ENCODE data around the gene DEFB108B.
"Not testable (repeated sequence)": the region's sequence is repeated elsewhere in the genome, so short reads cannot be mapped to it uniquely, and the experiment has no call there.

DEFB108B gene

GRCh38 chr11:71821539-71821938 is 11.5 kb upstream of the DEFB108B start:
- not testable (repeated sequence) for DNase-seq

DNA sequence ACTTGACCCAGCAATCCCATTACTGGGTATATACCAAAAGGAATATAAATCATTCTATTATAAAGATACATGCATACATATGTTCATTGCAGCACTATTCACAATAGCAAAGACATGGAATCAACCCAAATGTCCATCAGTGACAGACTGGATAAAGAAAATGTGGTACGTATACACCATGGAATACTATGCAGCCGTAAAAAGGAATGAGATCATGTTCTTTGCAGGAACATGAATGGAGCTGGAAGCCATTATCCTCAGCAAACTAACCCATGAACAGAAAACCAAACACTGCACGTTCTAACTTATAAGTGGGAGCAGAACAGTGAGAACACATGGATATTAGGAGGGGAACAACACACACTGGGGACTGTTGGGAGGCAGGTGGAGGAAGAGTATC is 3.8 kb upstream of the DEFB108B start:
- DNase-seq: not testable (repeated sequence)

DNA sequence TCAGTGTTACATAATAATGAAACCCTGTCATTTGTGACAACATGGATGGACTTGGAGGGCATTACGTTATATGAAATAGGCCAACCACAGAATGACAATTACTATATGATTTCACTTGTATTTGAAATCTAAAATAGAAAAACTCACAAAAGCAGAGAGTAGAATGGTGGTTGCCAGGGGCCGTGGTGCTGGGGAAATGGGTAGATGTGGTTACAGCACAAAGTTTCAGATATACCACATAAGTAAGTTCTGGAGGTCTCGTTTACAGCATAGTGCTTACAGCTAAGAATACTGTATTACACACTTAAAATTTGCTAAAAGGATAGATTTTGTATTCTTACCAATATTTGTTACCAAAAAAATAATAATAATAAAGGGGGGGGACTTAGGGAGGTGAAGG is 3.3 kb upstream of the DEFB108B start:
- DNase-seq: not testable (repeated sequence)

- not testable (repeated sequence) for DNase-seq
These were observed 9.7 kb downstream of the DEFB108B start for GRCh38 chr11:71842720-71843119.

- DNase-seq: not testable (repeated sequence)
These were observed 10.4 kb downstream of the DEFB108B start for GRCh38 chr11:71843355-71843754.

DNA sequence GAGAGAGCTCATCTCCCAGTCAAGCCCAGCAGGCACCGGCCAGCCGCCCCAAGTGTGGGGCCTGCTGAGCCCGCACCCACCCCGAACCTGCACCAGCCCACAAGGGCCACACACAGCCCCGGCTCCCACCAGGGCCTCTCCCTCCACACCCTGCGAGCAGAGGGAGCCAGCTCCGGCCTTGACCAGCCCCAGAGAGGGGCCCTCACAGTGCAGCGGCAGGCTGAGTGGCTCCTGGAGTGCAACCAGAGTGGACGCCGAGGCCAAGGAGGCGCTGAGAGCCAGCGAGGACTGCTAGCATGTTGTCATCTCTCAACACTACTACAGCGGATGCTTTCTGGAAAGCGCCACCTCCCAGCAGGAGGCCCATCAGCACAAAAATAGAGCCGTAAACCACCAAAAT is 10.9 kb downstream of the DEFB108B start:
- DNase-seq: no peak

GRCh38 chr11:71853895-71854294 is 20.9 kb downstream of the DEFB108B start:
- not testable (repeated sequence) for DNase-seq

DNA sequence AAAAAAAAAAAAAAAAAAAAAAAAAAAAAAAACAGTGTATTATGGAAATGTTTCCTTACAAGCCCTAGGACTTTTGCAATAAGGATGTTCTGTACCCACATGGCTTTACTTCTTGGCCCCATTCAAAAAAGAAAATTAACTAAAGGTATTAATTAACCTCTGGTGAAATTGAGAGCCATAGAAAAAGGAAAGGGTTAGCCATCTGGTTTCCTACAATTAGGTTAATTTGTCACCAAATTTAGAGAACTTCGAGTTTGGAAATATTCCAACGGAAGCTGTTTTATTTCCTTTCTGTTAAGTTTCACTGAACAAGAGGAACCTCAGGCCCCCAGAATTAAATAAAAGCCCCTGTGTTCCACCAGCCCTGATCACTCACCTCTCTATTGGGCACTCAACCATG is 22.9 kb downstream of the DEFB108B start:
- not testable (repeated sequence) for DNase-seq

- not testable (repeated sequence) for DNase-seq
These were observed 27.8 kb downstream of the DEFB108B start for GRCh38 chr11:71860835-71861234.

GRCh38 chr11:71863978-71864627 is 31.1 kb downstream of the DEFB108B start:
- DNase-seq: peak; percentile 46

DNA sequence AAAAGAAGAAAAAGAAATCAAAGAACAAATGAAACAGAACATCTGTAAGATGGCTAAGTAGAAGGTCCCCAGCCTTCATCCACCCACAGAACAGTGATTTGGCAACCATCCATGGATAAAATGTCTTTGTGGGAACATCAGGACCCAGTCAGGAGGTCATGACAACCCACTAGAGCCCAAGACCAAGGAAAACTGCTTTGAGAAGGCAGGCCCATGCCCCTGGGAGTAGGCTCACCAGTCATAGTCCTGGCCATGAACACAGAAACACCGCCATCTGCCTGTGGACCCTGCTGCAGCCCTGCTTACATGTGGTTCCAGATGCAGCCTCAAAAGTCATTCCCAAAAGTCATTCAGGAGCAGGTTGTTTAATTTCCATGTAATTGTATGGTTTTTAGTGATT is 34.2 kb downstream of the DEFB108B start:
- DNase-seq: not testable (repeated sequence)

DNA sequence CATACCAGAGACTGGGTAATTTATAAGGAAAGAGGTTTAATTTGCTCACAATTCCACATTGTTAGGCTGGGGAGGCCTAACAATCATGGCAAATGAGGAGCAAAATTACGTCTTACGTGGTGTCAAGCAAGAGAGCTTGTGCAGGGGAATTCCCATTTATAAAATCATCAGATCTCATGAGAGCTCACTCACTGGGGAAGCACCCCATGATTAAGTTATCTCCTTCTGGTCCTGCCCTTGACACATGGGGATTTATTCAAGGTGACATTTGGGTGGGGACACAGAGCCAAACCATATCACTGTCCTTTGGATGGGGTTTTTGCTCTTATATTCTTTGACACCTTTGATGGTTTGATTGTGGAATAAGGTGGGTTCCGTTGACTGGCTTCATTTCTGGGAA is 36.9 kb downstream of the DEFB108B start:
- peak; percentile 5 for DNase-seq

DNA sequence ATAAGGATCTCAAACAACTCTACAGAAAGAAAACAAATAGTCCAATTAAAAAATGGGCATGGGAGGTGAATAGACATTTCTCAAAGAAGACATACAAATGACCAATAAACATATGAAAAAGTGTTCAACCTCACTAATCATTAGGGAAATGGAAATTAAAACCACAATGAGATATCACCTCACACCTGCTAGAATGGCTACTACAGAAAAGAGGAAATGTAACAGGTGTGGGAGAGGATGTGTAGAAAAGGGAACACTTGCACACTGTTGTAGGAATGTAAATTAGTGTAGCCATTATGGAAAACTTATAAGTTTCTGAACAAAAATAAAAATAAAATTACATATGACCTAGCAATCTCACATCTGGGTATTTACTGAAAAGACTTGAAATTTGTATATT is 37.7 kb downstream of the DEFB108B start:
- not testable (repeated sequence) for DNase-seq

- not testable (repeated sequence) for DNase-seq
These were observed 43.3 kb downstream of the DEFB108B start for GRCh38 chr11:71876262-71876661.

DNA sequence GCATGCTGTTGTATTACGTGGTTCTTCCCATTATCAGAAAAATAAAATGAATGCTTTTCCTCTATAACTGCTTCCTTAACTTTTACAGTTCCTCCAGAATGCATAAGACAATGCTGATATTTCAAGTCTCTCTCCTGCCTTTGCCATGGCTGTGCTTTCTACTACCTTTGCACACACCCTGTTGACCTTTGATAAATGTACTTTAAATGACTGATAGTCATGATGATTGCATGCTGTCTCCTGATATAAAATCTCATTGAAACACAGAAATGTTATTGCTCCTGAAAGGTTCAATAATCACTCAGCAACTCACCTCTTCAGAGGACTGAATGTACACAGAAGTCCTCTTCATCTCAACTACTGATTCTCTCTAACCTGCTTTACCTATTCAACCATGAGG is 45.1 kb downstream of the DEFB108B start, which contains the start of gene DEFB131B:
Gene DEFB131B, plus strand, starts transcription at position 395 of the 400 bp plus-strand sequence. Its CDS starts 0 bp downstream, at position 395.
- DNase-seq: not testable (repeated sequence)

- not testable (repeated sequence) for DNase-seq
These were observed 52.8 kb downstream of the DEFB108B start for GRCh38 chr11:71885806-71886205.
